Mesothelial cell of epicardium (in vitro differentiated cells): ENCODE data around the gene KRTAP4-12. TPM values are rescaled to one million over a fixed set of nuclear protein-coding genes. Genes with fewer than 3 reads are reported as not detected.
"Not testable (repeated sequence)": the region's sequence is repeated elsewhere in the genome, so short reads cannot be mapped to it uniquely, and the experiment has no call there.

ENCODE experiments used
- DNase-seq, 2 experiments: peaks; one replicate each; pipeline ENCODE4 v3.0.0; 2021; ENCODE audit warnings: low spot score in 2 of 2; ENCODE audit not compliant: unreplicated experiment in 2 of 2
- H3K27ac Mint-ChIP-seq: 2 replicates; pipeline ENCODE4 v1.8.0; 2021; ENCODE audit warnings: mixed read lengths
- H3K27me3 Mint-ChIP-seq: 2 replicates; pipeline ENCODE4 v1.8.0; 2021; ENCODE audit warnings: low read depth, mixed read lengths
- H3K36me3 Mint-ChIP-seq: 2 replicates; pipeline ENCODE4 v1.8.0; 2021; ENCODE audit warnings: mixed read lengths
- H3K4me1 Mint-ChIP-seq: 2 replicates; pipeline ENCODE4 v1.8.0; 2021; ENCODE audit warnings: mixed read lengths
- H3K4me3 Mint-ChIP-seq: 2 replicates; pipeline ENCODE4 v1.8.0; 2021; ENCODE audit warnings: mild to moderate bottlenecking, moderate library complexity, mixed read lengths
- H3K9me3 Mint-ChIP-seq: 2 replicates; pipeline ENCODE4 v1.8.0; 2021; ENCODE audit warnings: mixed read lengths
- total RNA-seq: library from RNA; stranded (reverse); gene quantifications from 3 replicates; pipeline ENCODE4 v1.2.1, GENCODE V29; 2021
- TF ChIP-seq, protein P1 (sequence below): fragments of 200-600 bp; sonication (generic); IDR thresholded peaks from one replicate; pipeline ENCODE4 v1.5.0; 2021; ENCODE audit warnings: antibody characterized with exemption; ENCODE audit not compliant: unreplicated experiment

KRTAP4-12 gene
- total RNA-seq: not detected in 3 replicates

DNA sequence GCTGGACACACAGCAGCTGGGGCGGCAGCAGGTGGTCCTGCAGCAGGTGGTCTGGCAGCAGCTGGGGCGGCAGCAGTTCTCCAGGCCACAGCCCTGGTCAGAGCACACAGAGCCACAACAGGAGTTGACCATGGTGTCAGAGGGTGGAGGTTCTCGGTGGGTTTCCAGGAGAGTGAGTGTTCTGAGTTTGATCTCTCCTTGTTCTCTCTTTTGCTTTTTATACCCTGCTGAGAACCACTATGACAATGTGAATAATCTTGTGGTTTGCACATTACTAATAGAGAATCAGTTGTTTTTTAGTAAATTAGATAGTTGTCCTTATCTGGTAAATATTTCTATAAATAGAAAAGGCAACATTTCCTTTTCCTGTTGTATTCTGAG, at the start of gene KRTAP4-12:
Gene KRTAP4-12 (minus strand): TSS at position 192 of the 381 bp plus-strand sequence. CDS start 60 bp downstream, at position 132.
- Mint-ChIP-seq H3K9me3 (peaks cover 19% of the 10 kb centered on the region), H3K4me1 (peaks cover 16% of the 10 kb centered on the region)
- not testable (repeated sequence) for H3K4me3 Mint-ChIP-seq, H3K36me3 Mint-ChIP-seq, DNase-seq, H3K27me3 Mint-ChIP-seq, H3K27ac Mint-ChIP-seq

DNA sequence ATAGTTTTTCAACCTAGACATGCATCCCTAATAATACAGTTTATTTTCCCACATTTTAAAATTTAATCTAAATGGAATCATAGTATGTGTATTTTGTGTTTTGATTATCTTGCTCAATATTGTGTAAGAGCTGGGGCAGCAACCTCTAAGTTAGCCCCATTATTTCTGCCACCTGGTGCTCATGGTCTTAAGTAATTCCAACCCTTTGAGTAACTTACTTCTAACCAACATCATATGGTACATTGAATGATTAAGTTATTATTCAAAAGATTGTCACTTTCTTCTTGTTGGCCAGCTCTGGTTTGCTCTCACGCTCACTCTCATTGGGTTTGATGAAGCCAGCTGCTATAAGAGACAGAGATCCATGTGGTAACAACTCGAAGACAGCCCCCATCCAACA, 47.9 kb upstream of the KRTAP4-12 start:
- Mint-ChIP-seq H3K4me1 (peaks cover 2% of the 10 kb centered on the region), H3K36me3 (no peaks in the 10 kb centered on the region), H3K27me3 (peaks cover 5% of the 10 kb centered on the region), H3K9me3 (no peaks in the 10 kb centered on the region), H3K4me3 (no peak overlapping the region), H3K27ac (no peak overlapping the region)
- TF ChIP-seq, protein P1, sequence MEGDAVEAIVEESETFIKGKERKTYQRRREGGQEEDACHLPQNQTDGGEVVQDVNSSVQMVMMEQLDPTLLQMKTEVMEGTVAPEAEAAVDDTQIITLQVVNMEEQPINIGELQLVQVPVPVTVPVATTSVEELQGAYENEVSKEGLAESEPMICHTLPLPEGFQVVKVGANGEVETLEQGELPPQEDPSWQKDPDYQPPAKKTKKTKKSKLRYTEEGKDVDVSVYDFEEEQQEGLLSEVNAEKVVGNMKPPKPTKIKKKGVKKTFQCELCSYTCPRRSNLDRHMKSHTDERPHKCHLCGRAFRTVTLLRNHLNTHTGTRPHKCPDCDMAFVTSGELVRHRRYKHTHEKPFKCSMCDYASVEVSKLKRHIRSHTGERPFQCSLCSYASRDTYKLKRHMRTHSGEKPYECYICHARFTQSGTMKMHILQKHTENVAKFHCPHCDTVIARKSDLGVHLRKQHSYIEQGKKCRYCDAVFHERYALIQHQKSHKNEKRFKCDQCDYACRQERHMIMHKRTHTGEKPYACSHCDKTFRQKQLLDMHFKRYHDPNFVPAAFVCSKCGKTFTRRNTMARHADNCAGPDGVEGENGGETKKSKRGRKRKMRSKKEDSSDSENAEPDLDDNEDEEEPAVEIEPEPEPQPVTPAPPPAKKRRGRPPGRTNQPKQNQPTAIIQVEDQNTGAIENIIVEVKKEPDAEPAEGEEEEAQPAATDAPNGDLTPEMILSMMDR: no peak
- no peak for DNase-seq

DNA sequence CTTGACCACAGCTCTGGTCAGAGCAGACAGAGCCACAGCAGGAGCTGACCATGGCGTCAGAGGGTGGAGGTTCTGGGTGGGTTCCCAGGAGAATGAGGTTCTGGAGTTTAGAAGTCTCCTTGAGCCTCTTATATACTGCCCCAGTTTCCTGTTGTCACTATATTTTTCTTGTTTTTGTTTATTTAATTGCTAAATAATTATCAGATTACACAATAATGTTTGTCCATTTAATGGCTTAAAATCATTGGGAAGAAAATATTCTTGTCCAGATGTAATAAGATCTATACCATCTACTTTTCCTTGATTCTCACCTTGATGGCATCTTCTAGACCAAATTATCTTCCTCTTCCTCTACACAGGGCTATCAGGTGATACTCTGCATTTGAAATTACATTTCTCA, 44.1 kb upstream of the KRTAP4-12 start, which contains the start of gene KRTAP4-3:
Gene KRTAP4-3 (minus strand): TSS at position 101 of the 400 bp plus-strand sequence. CDS start 49 bp downstream, at position 52.
- Mint-ChIP-seq H3K4me3 (no peak within 1 kb of the TSS), H3K27ac (no peak within 1 kb of the TSS), H3K4me1 (no peaks in the 10 kb centered on the region), H3K9me3 (no peaks in the 10 kb centered on the region), H3K27me3 (peaks cover 5% of the 10 kb centered on the region), H3K36me3 (no peaks in the 10 kb centered on the region)
- DNase-seq: no peak
- TF ChIP-seq, protein P1: no peak

DNA sequence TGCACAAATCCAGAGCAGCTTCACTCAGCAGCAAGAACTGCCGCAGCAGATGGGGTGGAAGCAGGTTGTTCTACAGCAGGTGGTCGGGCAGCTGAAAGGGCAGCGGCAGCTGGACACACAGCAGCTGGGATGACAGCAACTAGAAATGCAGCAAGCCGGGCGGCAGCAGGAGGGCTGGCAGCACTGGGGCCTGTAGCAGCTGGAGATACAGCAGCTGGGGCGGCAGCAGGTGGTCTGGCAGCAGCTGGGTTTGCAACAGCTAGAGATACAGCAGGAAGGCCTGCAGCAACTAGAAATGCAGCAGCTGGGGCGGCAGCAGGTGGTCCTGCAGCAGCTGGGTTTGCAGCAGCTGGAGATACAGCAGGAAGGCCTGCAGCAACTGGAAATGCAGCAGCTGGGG, 43.6 kb upstream of the KRTAP4-12 start:
- no peak for DNase-seq
- TF ChIP-seq, protein P1: no peak
- H3K36me3 Mint-ChIP-seq: no peaks in the 10 kb centered on the region
- H3K27ac Mint-ChIP-seq: no peak overlapping the region
- peaks cover 5% of the 10 kb centered on the region for H3K27me3 Mint-ChIP-seq
- no peak overlapping the region for H3K4me3 Mint-ChIP-seq
- H3K9me3 Mint-ChIP-seq: no peaks in the 10 kb centered on the region
- no peaks in the 10 kb centered on the region for H3K4me1 Mint-ChIP-seq

DNA sequence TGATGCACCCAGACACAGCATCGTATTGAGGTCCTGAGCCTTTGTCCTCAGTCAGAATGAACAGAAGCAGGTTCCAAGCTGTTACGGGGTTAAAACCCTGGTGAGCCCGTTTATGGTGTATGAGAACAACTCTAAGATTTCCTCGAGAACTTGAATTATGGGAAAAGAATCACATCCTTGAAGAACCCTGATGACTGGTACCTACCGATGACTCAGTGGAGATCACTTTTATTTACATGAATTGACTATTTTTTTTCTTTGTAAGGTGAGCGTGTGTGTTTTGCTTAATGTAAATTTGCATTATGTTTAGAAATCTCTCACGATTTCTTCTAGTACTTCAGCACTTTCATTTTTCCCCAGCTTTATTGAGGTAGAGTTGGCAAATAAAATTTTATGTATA, 39.8 kb upstream of the KRTAP4-12 start:
- no peak for DNase-seq
- H3K4me3 Mint-ChIP-seq: no peak overlapping the region
- no peaks in the 10 kb centered on the region for H3K36me3 Mint-ChIP-seq
- no peaks in the 10 kb centered on the region for H3K4me1 Mint-ChIP-seq
- H3K27me3 Mint-ChIP-seq: peaks cover 3% of the 10 kb centered on the region
- TF ChIP-seq, protein P1: no peak
- no peak overlapping the region for H3K27ac Mint-ChIP-seq
- H3K9me3 Mint-ChIP-seq: no peaks in the 10 kb centered on the region

DNA sequence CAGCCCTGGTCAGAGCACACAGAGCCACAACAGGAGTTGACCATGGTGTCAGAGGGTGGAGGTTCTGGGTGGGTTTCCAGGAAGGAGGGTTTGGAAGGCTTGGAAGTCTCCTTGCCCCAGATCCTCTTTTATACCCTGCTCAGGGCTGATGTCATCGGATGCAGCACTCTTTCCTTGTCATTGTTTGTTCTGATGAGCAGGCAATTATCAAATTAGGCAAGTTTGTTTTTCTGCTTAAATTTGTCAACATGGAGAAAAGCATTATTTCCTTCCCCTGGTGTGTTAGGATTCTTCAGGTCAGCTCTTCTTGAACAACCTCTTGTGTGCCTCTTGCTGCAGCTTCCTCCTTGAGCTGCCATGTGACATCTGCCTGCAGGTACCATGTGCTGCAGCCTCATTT, 36.7 kb upstream of the KRTAP4-12 start, which contains the start of gene KRTAP4-4:
Gene KRTAP4-4 (minus strand): TSS at position 101 of the 400 bp plus-strand sequence. CDS start 57 bp downstream, at position 44.
- Mint-ChIP-seq H3K4me1 (no peaks in the 10 kb centered on the region), H3K27ac (no peak within 1 kb of the TSS), H3K9me3 (peaks cover 2% of the 10 kb centered on the region), H3K36me3 (no peaks in the 10 kb centered on the region), H3K27me3 (no peaks in the 10 kb centered on the region), H3K4me3 (no peak within 1 kb of the TSS)
- DNase-seq: no peak
- TF ChIP-seq, protein P1: no peak

DNA sequence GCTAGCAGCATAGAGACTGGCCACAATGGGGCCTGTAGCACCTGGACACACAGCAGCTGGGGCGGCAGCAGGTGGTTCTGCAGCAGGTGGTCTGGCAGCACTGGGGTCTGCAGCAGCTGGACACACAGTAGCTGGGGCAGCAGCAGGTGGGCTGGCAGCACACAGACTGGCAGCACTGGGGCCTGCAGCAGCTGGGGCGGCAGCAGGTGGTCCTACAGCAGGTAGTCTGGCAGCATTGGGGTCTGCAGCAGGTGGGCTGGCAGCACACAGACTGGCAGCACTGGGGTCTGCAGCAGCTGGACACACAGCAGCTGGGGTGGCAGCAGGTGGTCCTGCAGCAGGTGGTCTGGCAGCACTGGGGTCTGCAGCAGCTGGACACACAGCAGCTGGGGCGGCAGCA, 36.2 kb upstream of the KRTAP4-12 start:
- H3K9me3 Mint-ChIP-seq, DNase-seq, H3K27me3 Mint-ChIP-seq, H3K4me3 Mint-ChIP-seq, H3K36me3 Mint-ChIP-seq, H3K27ac Mint-ChIP-seq, H3K4me1 Mint-ChIP-seq: not testable (repeated sequence)
